GM21737 (cell line): Measurements from ENCODE around the gene IMMT.
"Not testable (repeated sequence)": the region's sequence is repeated elsewhere in the genome, so short reads cannot be mapped to it uniquely, and the experiment has no call there.

Source experiments
- ATAC-seq: cut with Tn5 transposase; IDR thresholded peaks from one replicate; pipeline ENCODE4 v1.9.1; 2021; ENCODE audit warnings: mild to moderate bottlenecking, moderate library complexity; ENCODE audit not compliant: unreplicated experiment

The IMMT gene

DNA sequence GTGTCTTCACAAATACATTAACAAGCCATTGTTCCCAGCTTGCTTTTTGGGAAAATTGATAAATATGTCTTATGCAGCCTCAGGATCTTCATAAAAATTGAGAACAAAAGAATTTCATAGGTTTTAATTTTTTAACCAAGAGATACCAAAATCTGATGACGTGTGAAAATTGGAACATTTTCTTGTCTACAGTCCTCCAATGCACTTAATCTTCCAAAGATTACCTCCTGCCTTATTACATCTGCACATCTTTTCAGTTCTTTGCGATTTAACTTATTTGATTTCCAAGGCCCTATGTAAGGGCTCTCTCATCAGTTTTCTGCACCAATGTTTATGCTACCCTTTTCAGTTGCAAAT, 7.1 kb upstream of the IMMT start:
- no peak for ATAC-seq

DNA sequence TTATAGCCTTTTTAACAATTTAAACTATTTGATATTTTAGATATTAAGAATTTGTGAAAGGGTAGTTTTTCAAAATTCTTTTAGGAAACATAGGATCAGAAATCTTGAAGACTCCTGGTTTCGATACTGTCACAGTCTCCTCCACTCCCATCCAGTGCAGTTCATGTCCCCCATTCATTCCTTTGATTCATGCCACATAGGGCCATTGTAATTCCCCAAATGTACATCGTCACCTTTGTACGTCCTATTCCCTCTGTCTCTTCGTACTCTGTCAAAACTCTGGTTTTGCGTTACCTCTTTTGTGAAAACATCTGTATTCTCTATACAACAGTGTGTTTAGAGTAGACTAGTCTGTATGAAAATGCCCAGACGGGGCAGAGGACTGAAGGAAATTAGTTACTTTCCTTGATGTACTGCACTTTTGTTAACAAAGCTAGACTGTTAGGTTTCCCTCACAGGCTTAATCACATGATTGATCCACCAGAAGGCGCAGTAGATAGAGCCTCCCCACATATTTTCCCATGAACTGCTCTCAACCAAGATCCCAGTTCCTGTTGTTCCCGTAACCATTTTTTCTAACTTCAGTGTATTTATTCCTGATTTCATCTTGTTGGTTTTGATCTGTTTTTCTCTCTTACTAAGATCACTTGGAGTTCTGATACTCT, 6.5 kb upstream of the IMMT start:
- ATAC-seq: no peak

DNA sequence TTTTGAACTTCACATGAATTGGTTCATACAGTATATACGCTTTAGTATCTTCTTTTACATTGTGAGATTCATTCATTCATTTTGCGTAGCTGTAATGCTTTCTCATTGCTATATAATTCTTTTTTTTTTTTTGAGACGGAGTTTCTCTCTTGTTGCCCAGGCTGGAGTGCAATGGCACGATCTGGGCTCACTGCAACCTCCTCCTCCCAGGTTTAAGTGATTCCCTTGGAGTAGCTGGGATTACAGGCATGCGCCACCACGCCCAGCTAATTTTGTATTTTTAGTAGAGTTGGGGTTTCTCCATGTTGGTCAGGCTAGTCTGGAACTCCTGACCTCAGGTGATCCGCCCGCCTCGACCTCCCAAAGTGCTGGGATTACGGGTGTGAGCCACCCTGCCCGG, 5.3 kb upstream of the IMMT start:
- not testable (repeated sequence) for ATAC-seq

DNA sequence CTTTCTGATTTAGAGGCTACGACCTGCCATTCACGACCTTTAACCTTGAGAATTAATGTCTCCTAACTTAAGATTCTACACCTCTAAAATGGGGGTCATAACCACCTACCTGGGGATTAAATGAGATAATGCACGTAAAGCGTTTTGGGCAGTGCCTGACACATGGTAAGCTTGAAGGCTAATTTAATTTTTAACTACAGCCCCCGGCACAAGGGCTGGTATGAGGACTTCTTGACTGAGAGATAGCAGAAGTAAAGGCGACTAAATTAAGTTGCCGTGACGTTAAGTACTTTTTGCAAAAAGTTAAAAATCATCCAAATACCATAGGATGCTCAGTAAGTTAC, 4.5 kb upstream of the IMMT start:
- ATAC-seq: no peak

DNA sequence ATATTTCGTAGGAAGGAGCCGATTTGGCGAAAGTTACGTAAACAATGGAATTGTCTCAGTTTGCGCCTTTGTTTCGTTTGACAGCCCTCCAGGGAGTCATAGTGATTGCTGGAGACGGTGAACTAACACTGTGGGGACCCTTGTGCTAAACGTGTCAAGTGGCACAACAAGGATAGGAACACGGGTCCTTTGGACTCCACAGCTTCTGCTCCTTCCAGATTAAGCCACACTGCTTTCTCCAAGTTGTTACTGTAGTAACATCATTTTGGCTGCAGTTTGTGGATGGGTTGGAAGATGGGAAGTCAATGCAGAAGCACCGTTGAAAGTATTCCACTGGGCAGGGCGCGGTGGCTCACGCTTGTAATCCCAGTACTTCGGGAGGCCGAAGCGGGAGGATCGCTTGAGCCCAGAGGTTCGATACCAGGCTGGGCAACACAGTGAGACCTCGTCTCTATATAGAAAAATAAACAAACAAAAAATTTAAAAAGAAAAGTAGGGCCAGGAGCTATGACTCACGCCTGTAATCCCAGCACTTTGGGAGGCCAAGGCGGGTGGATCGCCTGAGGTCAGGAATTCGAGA, 636 bp upstream of the IMMT start:
- no peak for ATAC-seq

DNA sequence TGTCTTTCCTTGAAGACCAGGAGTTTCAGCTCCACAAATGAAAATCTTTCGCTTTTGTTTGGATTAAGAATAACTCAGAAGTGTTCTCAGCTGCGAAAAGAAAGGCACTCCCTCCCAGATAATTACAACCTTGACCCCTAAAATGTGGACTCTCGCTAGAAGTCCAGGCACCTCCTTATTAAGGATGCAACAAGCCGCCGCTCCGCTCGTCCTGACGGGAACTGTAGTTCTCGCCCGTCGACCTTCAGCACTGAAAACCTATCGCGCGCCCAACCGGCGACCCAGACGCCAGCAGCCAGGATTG, 559 bp downstream of the IMMT start:
- no peak for ATAC-seq

DNA sequence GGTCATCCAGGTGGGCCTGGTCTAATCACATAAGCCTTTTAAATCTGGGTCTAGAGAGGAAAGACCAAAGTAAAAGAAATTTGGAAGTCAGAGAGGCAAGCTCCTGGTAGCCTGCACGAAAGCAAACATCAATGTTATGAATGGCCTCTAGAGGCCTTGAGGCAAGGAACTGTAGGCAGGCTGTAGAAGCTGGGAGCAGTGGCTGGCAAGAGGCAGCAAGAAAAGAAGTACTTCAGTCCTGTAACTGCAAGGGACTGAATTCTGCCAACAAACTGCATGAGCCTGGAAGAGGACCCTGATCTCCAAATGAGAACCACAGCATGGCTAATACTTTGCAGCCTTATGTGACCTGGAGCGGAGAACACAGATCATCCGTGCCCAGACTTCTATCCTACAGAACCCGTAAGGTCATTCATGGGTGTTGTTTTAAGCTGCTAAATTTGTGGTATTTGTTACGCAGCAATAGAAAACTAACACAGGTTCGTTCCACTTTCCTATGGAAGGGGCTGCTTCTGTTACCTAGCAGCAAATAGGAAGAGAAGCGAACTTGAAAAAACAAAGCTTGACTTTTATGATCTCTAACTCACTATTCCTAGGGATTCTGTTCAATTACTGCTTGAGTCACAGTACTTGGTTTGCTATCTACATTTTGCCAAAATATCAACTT, 1.2 kb downstream of the IMMT start:
- ATAC-seq: no peak

DNA sequence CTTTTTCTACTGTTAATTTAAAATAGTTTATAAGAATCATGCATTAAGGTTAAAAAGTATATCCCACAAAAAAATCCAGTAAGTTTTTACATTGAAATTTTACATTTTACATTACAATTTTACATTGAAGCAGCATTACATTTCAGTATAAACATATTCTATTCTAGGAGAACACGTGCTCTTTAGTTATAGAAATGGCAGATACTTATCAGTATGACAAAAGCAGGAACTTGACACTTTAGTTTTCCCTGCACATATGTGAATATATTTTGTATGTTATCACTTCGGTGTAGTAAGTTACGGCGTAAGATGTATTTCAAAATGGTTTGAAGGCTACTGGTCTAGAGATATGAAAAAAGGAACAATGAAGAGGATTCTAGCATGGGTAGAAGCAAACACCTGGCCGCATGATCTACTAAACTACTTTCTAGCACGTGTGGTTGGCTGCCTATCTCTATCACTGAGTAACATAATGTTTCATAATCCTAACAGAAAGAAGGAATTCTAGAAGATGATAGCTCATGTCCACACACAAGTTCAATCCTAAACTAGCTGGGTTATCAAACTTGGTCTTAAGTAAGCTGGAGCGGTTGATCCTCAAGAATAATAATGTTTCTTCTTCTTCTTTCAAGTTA, 5.4 kb downstream of the IMMT start:
- no peak for ATAC-seq

DNA sequence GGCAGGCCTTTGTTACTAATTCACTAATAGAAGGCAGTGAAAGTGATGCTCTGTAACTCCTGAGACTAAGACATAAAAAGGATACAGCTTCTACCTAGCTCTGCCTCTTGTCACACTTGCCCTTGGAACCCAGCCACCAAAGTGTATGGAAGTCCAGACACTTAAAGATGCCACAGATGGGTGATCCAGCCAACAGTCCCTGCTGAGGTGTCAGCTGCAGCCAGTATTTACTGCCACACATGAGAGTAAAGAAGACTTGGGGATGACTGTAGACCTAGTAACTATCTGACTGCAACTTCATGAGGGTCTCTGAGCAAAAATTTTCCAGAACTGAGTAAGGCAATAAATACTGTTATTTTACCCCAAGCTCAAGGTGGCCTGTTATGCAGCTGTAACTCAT, 8.8 kb downstream of the IMMT start:
- ATAC-seq: no peak

DNA sequence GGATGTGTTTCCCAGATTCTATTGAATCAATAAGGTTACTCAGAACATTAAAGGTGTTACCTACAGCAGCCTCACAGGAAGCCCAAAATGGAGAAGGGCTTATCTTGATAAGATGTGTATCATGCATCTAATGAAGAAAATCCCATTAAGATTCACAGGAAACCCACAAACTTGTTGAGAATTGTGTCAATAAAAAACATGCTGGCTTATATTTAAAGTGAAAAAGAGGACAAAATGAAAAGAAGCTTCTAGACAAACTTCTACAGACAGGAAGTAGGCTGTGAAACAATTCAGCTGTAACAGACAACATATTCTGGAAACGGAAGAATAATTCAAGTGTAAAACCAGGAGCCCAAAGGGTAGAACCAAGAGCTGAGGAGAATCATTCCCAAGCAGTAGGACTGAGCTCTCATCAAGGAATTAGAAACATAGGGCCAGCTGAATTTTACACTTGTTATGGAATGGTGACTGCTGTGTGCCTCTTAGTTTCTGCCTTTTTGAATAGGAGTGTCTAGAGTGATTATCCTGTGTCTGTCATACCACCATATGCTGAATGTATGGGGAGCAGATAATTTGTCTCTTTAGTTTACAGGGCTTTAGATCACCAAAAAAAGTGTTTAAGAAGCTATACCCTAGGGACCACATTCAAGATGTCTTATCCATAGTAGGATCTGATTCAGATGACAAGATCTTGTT, 9.6 kb downstream of the IMMT start:
- no peak for ATAC-seq

DNA sequence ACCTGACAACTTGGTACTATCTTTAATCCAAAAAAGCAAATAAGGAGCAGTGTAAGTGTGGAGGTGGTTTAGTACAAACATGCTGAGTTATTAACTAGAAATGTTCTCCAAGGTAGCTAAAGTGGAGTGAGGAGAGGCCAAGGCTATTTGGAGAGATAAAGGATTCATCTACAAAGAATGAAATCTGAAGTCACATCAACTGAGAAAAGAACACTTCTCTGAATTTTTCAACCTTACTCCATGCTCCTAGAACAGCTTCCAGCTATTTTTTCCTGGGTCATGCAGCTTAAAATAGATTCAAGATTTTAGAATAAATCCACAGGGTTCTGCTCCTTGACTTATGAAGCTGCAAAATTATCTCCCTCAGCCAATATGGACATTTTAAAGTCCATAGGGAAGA, 18.7 kb downstream of the IMMT start:
- no peak for ATAC-seq

DNA sequence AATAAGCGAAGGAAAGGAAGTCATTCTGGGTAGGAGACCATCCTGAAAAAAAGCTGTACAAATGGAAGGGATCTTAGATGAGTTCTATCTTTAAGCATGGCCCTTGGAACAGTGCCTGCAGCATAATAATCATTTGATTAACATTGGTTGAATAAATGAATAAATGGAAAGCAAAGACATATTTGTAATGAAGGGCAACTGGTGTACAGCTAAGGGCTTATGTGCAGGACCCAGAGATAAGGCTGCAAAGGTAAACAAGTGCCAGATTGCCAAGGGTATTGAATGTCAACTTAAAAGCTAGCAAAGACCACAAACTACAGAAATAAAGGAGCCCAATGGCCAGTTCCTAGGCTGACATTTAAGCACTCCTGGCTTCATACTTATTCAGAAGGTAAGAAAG, 19.4 kb downstream of the IMMT start:
- no peak for ATAC-seq

DNA sequence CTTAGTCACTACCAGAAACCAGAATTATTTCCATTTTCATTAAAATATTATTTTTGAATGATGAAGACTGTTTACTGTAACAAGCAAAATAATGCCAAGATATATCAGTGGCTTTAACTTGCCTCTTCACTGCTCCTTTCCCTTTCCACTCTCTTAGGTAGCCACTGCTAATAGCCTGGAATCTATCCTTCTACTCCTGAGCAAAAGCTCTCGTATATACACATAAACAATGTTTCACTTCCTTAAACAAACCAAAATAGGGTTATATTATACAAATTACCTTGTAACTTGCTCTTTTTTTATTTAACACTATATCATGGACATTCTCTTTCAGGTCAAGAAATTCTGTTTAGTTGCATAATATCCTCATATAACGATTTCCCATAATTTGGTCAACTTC, 20.8 kb downstream of the IMMT start:
- no peak for ATAC-seq

DNA sequence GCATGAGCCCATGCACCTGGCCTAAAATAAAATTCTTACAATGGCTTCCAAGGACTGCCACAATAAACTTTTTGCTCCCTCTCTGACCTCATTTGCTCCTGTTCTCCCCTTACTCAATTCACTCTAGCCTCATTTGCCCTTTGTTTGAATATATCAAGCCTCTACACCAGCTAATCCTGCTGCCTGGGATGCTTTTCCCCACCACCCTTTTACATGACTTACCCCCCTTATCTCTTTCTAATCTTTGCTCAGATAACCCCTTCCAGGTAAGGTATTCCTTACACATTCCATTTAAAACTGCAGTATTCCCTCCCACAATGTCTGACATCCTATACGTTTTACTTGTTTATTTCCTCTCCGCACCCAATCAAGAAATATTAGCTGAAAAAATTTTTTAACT, 22.7 kb downstream of the IMMT start:
- no peak for ATAC-seq

DNA sequence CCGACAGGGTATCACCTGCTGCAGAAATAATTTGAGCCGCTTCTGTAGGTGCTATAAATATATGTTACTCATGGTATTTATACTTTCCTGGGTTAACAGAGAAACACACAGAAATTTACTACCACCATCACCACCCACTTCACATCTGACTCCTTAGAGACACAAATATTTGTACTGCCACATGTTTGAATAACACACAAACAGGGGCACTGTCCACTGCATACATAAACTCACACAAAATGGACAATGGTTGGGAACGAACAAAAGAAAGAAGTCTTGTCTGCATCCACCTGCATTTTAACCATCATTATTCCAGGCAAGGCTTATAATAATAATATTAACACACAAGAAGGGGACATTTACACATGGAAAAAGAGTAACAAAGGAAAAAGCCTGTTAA, 24.0 kb downstream of the IMMT start:
- no peak for ATAC-seq

DNA sequence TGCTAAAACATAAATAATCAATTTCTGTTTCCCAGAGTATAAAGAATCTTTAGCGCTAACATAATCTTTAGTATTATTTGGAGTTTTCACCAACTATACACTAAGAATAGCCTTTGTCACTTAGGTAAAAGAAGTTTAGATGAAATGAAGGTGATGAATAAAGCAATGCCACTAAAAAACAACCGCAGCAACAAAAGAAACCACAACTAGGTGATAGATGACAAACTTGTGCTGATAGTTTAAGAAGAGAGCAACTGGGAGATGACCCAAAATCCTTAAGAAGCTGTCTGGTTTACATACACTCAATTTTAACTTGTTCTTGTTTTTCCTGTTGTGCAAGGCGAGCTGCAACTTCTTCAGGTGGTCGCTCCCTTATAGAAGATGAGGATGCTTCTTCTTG, 24.8 kb downstream of the IMMT start:
- no peak for ATAC-seq

DNA sequence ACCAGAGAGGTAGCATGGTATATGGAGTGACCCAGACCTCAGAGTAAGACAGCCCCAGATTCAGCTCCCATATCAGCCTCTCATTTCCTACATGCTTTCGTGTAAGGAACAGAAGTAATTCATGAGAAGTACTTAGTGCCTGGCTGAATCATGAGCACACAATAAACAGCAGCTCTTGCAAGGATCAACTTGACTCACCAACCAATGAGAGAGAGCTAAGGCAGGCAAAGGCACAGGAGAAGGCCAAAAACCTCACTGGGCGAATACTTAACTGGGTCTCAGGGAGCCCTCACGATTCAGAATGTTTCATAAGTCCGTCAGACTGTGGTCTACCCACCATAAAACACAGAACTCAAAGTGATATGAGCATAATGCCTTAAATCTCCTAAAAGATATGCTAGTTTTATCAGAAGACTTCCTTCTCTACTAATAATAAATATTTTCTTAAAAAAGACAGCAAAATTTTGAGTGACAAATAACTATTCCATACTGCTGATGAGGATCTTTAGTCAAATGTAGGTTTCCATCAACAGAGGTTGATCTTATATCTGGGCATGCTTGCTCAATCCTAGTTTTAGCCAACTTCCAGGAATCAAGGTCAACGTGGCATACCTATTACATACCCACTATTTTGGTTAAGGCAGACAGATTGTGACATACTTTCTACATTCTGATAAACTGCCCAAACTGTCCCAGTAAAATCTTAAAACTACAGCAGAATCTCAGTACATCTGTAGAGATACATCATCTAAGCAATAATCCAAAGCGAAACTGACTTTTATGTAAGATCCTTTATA, 34.9 kb downstream of the IMMT start:
- no peak for ATAC-seq

DNA sequence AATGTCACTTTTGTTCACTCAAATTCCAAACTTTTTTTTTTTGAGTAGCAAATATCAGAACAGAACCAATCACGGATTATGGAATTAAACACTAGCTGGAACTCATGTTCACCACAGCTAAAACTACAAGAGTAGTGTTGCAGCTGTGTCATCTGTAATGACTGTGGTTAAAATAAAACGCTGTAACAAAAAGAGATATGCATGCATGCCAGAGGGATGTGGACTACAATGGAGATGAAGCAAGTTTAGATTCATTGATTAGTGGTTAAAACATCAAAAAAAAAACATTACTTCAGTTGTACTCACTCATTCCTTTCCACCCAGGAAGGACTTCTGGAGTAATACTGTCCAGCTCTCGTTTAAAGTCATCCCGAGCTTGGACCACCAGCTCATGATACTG, 37.0 kb downstream of the IMMT start:
- ATAC-seq: no peak

DNA sequence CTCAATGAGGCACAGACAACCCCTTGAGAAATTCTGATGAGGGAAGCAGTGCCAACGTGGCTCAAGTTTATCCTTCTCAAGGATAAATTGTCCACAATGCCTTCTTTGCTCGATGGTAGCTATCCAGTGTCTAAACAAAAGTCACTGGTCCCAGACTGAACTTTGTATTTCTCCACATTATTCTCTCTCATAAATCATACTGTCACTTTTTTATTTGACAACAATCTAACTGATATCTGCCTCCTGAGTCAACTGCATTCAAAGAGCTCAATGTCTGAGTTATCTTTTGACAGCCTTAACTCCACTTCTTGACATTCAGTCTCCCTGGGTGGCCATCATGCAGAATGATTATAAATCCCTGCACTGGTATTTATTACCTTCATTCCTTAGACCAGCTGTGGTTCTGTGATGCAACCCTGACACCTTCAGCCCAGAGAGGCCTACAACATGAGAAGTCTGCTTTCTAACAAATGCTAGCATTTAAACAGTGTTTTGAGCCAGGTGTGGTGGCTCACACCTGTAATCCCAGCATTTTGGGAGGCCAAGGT, 38.2 kb downstream of the IMMT start:
- no peak for ATAC-seq

DNA sequence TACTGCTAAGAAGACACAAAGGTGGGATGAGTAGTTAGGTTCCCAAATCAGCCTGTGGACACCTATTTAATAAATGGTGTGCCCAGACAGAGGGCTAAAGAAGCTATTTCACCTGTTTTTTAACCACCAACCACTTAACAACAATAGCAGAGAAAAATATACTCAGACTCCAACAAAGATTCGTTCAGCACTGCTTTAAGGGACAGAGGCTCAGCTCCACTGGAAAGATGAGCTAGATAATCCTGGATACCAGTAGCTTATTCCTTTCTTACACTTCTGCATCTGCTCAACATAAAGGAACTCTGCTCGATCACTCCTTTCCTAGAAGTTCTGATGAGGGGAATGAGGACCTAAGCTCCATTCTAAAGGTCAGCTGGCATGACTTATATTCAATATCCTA, 44.8 kb downstream of the IMMT start:
- ATAC-seq: no peak

DNA sequence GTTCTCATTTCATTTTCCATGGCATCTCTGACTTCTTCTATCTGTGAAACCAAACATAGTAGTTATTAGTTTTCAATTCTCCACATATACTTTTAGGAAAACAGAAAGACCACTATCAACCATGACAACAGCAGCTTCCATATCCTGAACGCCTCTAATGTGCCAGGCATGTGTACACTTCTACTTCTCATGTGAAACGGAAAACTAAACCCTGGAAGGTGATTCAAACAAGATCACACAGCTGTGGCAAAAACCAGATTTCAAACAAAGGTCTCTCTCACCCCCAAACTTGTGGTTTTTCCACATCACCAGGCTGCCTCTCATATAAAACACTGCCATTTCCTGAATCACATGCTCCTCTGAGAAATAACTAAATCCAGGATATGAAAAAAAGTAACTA, 47.5 kb downstream of the IMMT start:
- no peak for ATAC-seq
